H9 (cell line): ENCODE data around the gene THSD4. TPM values are rescaled to one million over a fixed set of nuclear protein-coding genes. Genes with fewer than 3 reads are reported as not detected.

Experiments
- DNase-seq: peaks from one replicate; pipeline ENCODE4 v3.0.0-alpha.2; 2017
- H2AFZ ChIP-seq: one replicate; pipeline ENCODE4 v1.6.1; 2013; ENCODE audit warnings: mild to moderate bottlenecking, low read length, control low read depth, moderate library complexity
- H2AK5ac ChIP-seq: 2 replicates; pipeline ENCODE4 v1.6.1; 2013; ENCODE audit warnings: low read length, control low read depth, mixed read lengths; ENCODE audit not compliant: insufficient read length
- H2BK120ac ChIP-seq: one replicate; pipeline ENCODE4 v1.6.1; 2013; ENCODE audit warnings: low read depth, mild to moderate bottlenecking, low read length, control low read depth, inconsistent platforms; ENCODE audit not compliant: poor library complexity, severe bottlenecking
- H2BK12ac ChIP-seq: 2 replicates; pipeline ENCODE4 v1.6.1; 2013; ENCODE audit warnings: low read length, control low read depth, mixed read lengths, low read depth; ENCODE audit not compliant: insufficient read length
- H2BK15ac ChIP-seq: 2 replicates; pipeline ENCODE4 v1.6.1; 2013; ENCODE audit warnings: low read depth, low read length, control low read depth
- H2BK20ac ChIP-seq: one replicate; pipeline ENCODE4 v1.6.1; 2013; ENCODE audit warnings: low read depth, mild to moderate bottlenecking, low read length, control low read depth, inconsistent platforms; ENCODE audit not compliant: poor library complexity, severe bottlenecking
- H2BK5ac ChIP-seq: 2 replicates; pipeline ENCODE4 v1.6.1; 2013; ENCODE audit warnings: low read length, control low read depth, mixed read lengths; ENCODE audit not compliant: insufficient read length
- H3K14ac ChIP-seq: 2 replicates; pipeline ENCODE4 v1.6.1; 2013; ENCODE audit warnings: low read length, control low read depth; ENCODE audit not compliant: insufficient read depth
- H3K18ac ChIP-seq: 2 replicates; pipeline ENCODE4 v1.6.1; 2013; ENCODE audit warnings: low read depth, mild to moderate bottlenecking, mixed read lengths, low read length, control low read depth; ENCODE audit not compliant: insufficient read length
- H3K23ac ChIP-seq: 2 replicates; pipeline ENCODE4 v1.6.1; 2013; ENCODE audit warnings: low read length, control low read depth, mixed read lengths, low read depth; ENCODE audit not compliant: insufficient read length
- H3K23me2 ChIP-seq: 2 replicates; pipeline ENCODE4 v1.6.1; 2013; ENCODE audit warnings: low read depth, mild to moderate bottlenecking, mixed read lengths, low read length, control low read depth; ENCODE audit not compliant: insufficient read length, poor library complexity, severe bottlenecking
- H3K27ac ChIP-seq: 2 replicates; pipeline ENCODE4 v1.5.1; 2013; ENCODE audit warnings: low read length, control low read depth, mixed read lengths, low read depth; ENCODE audit not compliant: insufficient read length
- H3K27me3 ChIP-seq: 2 replicates; pipeline ENCODE4 v1.6.1; 2013; ENCODE audit warnings: low read length, control low read depth, inconsistent platforms; ENCODE audit not compliant: insufficient read depth
- H3K4ac ChIP-seq: 2 replicates; pipeline ENCODE4 v1.6.1; 2013; ENCODE audit warnings: low read depth, mild to moderate bottlenecking, control low read depth, inconsistent platforms, low read length, moderate library complexity
- H3K4me1 ChIP-seq: 2 replicates; pipeline ENCODE4 v1.6.1; 2013; ENCODE audit warnings: low read length, control low read depth, inconsistent platforms; ENCODE audit not compliant: insufficient read depth
- H3K4me2 ChIP-seq: 2 replicates; pipeline ENCODE4 v1.6.1; 2013; ENCODE audit warnings: low read length, control low read depth, mixed read lengths; ENCODE audit not compliant: insufficient read length, insufficient read depth
- H3K56ac ChIP-seq: 2 replicates; pipeline ENCODE4 v1.6.1; 2013; ENCODE audit warnings: low read depth, mild to moderate bottlenecking, mixed read lengths, low read length, control low read depth; ENCODE audit not compliant: insufficient read length
- H3K79me1 ChIP-seq: 2 replicates; pipeline ENCODE4 v1.6.1; 2013; ENCODE audit warnings: low read depth, mild to moderate bottlenecking, moderate library complexity, low read length, control low read depth, inconsistent platforms; ENCODE audit not compliant: insufficient read depth, poor library complexity, severe bottlenecking
- H3K79me2 ChIP-seq: 2 replicates; pipeline ENCODE4 v1.6.1; 2013; ENCODE audit warnings: low read length, control low read depth, inconsistent platforms; ENCODE audit not compliant: insufficient read depth
- H3K9ac ChIP-seq: 2 replicates; pipeline ENCODE4 v1.6.1; 2013; ENCODE audit warnings: low read length, control low read depth, mixed read lengths; ENCODE audit not compliant: insufficient read length; ENCODE audit errors: extremely low read depth
- H3K9me3 ChIP-seq: one replicate; pipeline ENCODE4 v1.6.1; 2013; ENCODE audit warnings: low read depth, low read length, inconsistent platforms; ENCODE audit not compliant: control insufficient read depth
- H3T11ph ChIP-seq: one replicate; pipeline ENCODE4 v1.6.1; 2013; ENCODE audit warnings: mild to moderate bottlenecking, low read length, control low read depth, inconsistent platforms
- H4K20me1 ChIP-seq: one replicate; pipeline ENCODE4 v1.6.1; 2013; ENCODE audit not compliant: control insufficient read depth, insufficient read length, insufficient read depth
- H4K5ac ChIP-seq: 2 replicates; pipeline ENCODE4 v1.6.1; 2013; ENCODE audit warnings: low read depth, mild to moderate bottlenecking, mixed read lengths, low read length, control low read depth; ENCODE audit not compliant: insufficient read length
- H4K8ac ChIP-seq: replicated peaks from 2 replicates; pipeline ENCODE4 v1.6.1; 2013; ENCODE audit warnings: low read length, control low read depth, mixed read lengths, low read depth; ENCODE audit not compliant: insufficient read length
- H4K91ac ChIP-seq: 2 replicates; pipeline ENCODE4 v1.6.1; 2013; ENCODE audit warnings: low read depth, mild to moderate bottlenecking, moderate library complexity, mixed read lengths, low read length, control low read depth; ENCODE audit not compliant: insufficient read length
- H3K27ac Mint-ChIP-seq, 3 experiments: 2 replicates in 2 of 3; 3 replicates in 1 of 3; pipeline ENCODE4 v1.8.0; 2020 to 2021; ENCODE audit warnings: mixed read lengths in 3 of 3, mild to moderate bottlenecking in 1 of 3, moderate library complexity in 1 of 3
- H3K27me3 Mint-ChIP-seq: 2 replicates; pipeline ENCODE4 v1.8.0; 2021; ENCODE audit warnings: low read depth, mild to moderate bottlenecking, moderate library complexity, mixed read lengths
- H3K36me3 Mint-ChIP-seq, 3 experiments: 2 replicates in 2 of 3; 3 replicates in 1 of 3; pipeline ENCODE4 v1.8.0; 2020 to 2021; ENCODE audit warnings: low read depth in 3 of 3, mixed read lengths in 3 of 3; ENCODE audit not compliant: insufficient read depth in 1 of 3
- H3K4me1 Mint-ChIP-seq, 2 experiments: 2 replicates each; pipeline ENCODE4 v1.8.0; 2020; ENCODE audit warnings: mixed read lengths in 2 of 2
- H3K4me3 Mint-ChIP-seq, 2 experiments: 2 replicates in 1 of 2; 3 replicates in 1 of 2; pipeline ENCODE4 v1.8.0; 2020 to 2021; ENCODE audit warnings: mild to moderate bottlenecking in 2 of 2, mixed read lengths in 2 of 2, moderate library complexity in 1 of 2
- H3K9me3 Mint-ChIP-seq, 2 experiments: 2 replicates in 1 of 2; 3 replicates in 1 of 2; pipeline ENCODE4 v1.8.0; 2020; ENCODE audit warnings: mild to moderate bottlenecking in 2 of 2, mixed read lengths in 2 of 2, moderate library complexity in 1 of 2
- WGBS: extraction: QIAGEN DNeasy Blood & Tissue Kit; methylation state at CpG from one replicate; pipeline ENCODE4 v1.1.7; 2013; ENCODE audit warnings: missing lambda C conversion rate, low lambda C conversion rate, mixed read lengths; ENCODE audit not compliant: insufficient read length; ENCODE audit errors: extremely low coverage; 5-methylcytosine and 5-hydroxymethylcytosine counted together
- total RNA-seq: library from RNA; stranded (reverse); gene quantifications from 2 replicates; pipeline ENCODE4 v1.2.1, GENCODE V29; 2021
- TF ChIP-seq, protein P1 (sequence below): fragments of 200-600 bp; sonication (generic); conservative IDR thresholded peaks from 3 replicates; pipeline ENCODE4 v1.8.0; 2021; ENCODE audit warnings: antibody characterized with exemption, mild to moderate bottlenecking

Gene THSD4
- total RNA-seq, 1 experiment from 2014 or later, result 5.5 TPM

GRCh38 chr15:71601038-71601834, 486.0 kb downstream of the THSD4 start:
- no peak overlapping the region for H3K4me3 Mint-ChIP-seq
- no peak overlapping the region for H2BK15ac ChIP-seq
- H3K18ac ChIP-seq, result no peak overlapping the region
- no peak overlapping the region for H4K8ac ChIP-seq
- H3K4me1 ChIP-seq, result no peaks in the 10 kb centered on the region; the same call in 1 of the 2 replicates
- peaks cover 17 to 21% of the 10 kb centered on the region in 2 experiments for H3K4me1 Mint-ChIP-seq
- no peaks in the 10 kb centered on the region for H3K27me3 ChIP-seq
- H3K4me2 ChIP-seq, result no peak overlapping the region
- no peak overlapping the region for H2BK120ac ChIP-seq
- H3K14ac ChIP-seq, result no peak overlapping the region
- no peak overlapping the region for H2BK12ac ChIP-seq
- H2AFZ ChIP-seq, result no peak overlapping the region
- H2AK5ac ChIP-seq, result no peak overlapping the region
- H2BK5ac ChIP-seq, result no peak overlapping the region
- WGBS, result no CpG with 5 or more reads among the region's 8 CpGs
- H3K9me3 ChIP-seq, result no peaks in the 10 kb centered on the region
- peaks cover under 1 to 3% of the 10 kb centered on the region in 2 experiments; a peak in 1 of 5 replicates for H3K9me3 Mint-ChIP-seq
- H3K9ac ChIP-seq, result no peak overlapping the region
- no peak overlapping the region for H3K23ac ChIP-seq
- H4K20me1 ChIP-seq, result no peaks in the 10 kb centered on the region
- H3K4ac ChIP-seq, result no peak overlapping the region
- H3K79me2 ChIP-seq, result no peaks in the 10 kb centered on the region
- H2BK20ac ChIP-seq, result no peak overlapping the region
- no peak overlapping the region for H4K5ac ChIP-seq
- H3K56ac ChIP-seq, result no peak overlapping the region
- no peaks in the 10 kb centered on the region for H3K79me1 ChIP-seq
- H3K36me3 Mint-ChIP-seq, result peaks cover 2 to 7% (median 7%) of the 10 kb centered on the region in 3 experiments; a peak in 5 of 7 replicates
- no peak overlapping the region for H4K91ac ChIP-seq
- H3K27ac Mint-ChIP-seq, result no peak overlapping the region; a peak in 1 of 7 replicates
- no peak overlapping the region for H3K27ac ChIP-seq
- TF ChIP-seq, protein P1, sequence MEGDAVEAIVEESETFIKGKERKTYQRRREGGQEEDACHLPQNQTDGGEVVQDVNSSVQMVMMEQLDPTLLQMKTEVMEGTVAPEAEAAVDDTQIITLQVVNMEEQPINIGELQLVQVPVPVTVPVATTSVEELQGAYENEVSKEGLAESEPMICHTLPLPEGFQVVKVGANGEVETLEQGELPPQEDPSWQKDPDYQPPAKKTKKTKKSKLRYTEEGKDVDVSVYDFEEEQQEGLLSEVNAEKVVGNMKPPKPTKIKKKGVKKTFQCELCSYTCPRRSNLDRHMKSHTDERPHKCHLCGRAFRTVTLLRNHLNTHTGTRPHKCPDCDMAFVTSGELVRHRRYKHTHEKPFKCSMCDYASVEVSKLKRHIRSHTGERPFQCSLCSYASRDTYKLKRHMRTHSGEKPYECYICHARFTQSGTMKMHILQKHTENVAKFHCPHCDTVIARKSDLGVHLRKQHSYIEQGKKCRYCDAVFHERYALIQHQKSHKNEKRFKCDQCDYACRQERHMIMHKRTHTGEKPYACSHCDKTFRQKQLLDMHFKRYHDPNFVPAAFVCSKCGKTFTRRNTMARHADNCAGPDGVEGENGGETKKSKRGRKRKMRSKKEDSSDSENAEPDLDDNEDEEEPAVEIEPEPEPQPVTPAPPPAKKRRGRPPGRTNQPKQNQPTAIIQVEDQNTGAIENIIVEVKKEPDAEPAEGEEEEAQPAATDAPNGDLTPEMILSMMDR, result no peak
- H3K23me2 ChIP-seq, result no peaks in the 10 kb centered on the region
- H3K27me3 Mint-ChIP-seq, result no peaks in the 10 kb centered on the region
- no peak overlapping the region for H3T11ph ChIP-seq
- DNase-seq, result no peak
